Pancreas (tissue), 10 donors: ENCODE results near the gene SELL. TPM values are rescaled to one million over a fixed set of nuclear protein-coding genes. Genes with fewer than 3 reads are reported as not detected.

Source experiments
- ATAC-seq, 4 donors: fragments of 200-7000 bp; cut with Tn5 transposase; one replicate each; pipeline versions ENCODE4 v1.8.0 to v1.9.1; 2020; ENCODE audit warnings: mild to moderate bottlenecking in 4 of 4, moderate library complexity in 4 of 4
- DNase-seq, 6 donors: peaks; one replicate each; pipeline ENCODE4 v3.0.0-alpha.2; 2020
- FAIRE-seq: peaks from 2 replicates; lab custom pipeline; 2012; peaks lifted over from hg19 to GRCh38; lab: Jason Lieb, UNC
- H3K27ac ChIP-seq, 4 donors: fragments of 200-600 bp; sonication (generic); 1 replicate in 3 of 4; 2 replicates in 1 of 4; pipeline versions ENCODE4 v1.5.0 to v1.8.0; 2020
- H3K27me3 ChIP-seq, 4 donors: fragments of 200-600 bp; one replicate each; pipeline ENCODE4 v1.8.0; 2021
- H3K36me3 ChIP-seq, 3 donors: fragments of 200-600 bp; sonication (generic) in 1 of 3; one replicate each; pipeline versions ENCODE4 v1.5.0 to v1.8.0; 2020 to 2021
- H3K4me1 ChIP-seq, 3 donors: fragments of 200-600 bp; one replicate each; pipeline ENCODE4 v1.8.0; 2021
- H3K4me3 ChIP-seq, 4 donors: fragments of 200-600 bp; sonication (generic) in 2 of 4; one replicate each; pipeline versions ENCODE4 v1.5.0 to v1.8.0; 2020 to 2021
- H3K9me3 ChIP-seq, 4 donors: fragments of 200-600 bp; one replicate each; pipeline ENCODE4 v1.8.0; 2021
- CTCF ChIP-seq, 4 donors: fragments of 200-600 bp; sonication (generic) in 3 of 4; IDR thresholded peaks; one replicate each; pipeline versions ENCODE4 v1.5.0 to v1.8.0; 2021; ENCODE audit warnings: antibody characterized with exemption in 4 of 4
- WGBS, 2 donors: extraction: QIAGEN DNeasy Blood & Tissue Kit; methylation state at CpG; one replicate each; pipeline ENCODE4 v1.1.7; 2013; 5-methylcytosine and 5-hydroxymethylcytosine counted together
- intact Hi-C, 3 donors: fragments of 100-400 bp; cut with DNase I; formaldehyde crosslinking; loops; one replicate each; pipeline versions ENCODE4 v1.11.1 to v1.14.2; 2022
- polyA plus RNA-seq, 2 donors: library from polyadenylated mRNA; stranded (reverse); fragments of 200-250 nt; gene quantifications; one replicate each; pipeline ENCODE4 v1.2.3, GENCODE V29; 2013
- total RNA-seq, 6 donors: library from RNA; stranded (reverse); fragmentation: NEBNext Ultra II Directional in 4 of 6; extraction: Animal tissue kit (Norgen Biotek cat#: 25700) in 4 of 6; gene quantifications; one replicate each; pipeline versions ENCODE4 v1.2.1 to v1.2.4, GENCODE V29; 2021 to 2023
- donor health status: healthy with polysubstance abuse.
- donor health status: DM: no; HTN: no; CAD: no; lungs with moderate emphysema.
- donor health status: DM: no; HTN: no; CAD: no.
- donor health status: control.
- donor health status: control.
- donor health status: Bipolar disorder and iron deficiency.
- donor health status: DM: yes; HTN: yes; CAD: no.
- donor health status: DM: no; HTN: no; CAD: no.
- donor health status: DM: no; HTN: no; CAD: no.
- donor health status: DM: yes; HTN: yes; CAD: no.

SELL gene
- total and polyA plus RNA-seq, 8 donors, result 0.23 to 2.9 (median 0.87) TPM

GRCh38 chr1:169647512-169647911, 63.9 kb downstream of the SELL start:
- H3K9me3 ChIP-seq, result no peaks in the 10 kb centered on the region
- no peaks in the 10 kb centered on the region for H3K4me1 ChIP-seq
- FAIRE-seq (no peak), DNase-seq (no peak), ATAC-seq (no peak)
- no peaks in the 10 kb centered on the region for H3K36me3 ChIP-seq
- H3K27ac ChIP-seq, result no peak overlapping the region
- H3K4me3 ChIP-seq, result no peak overlapping the region
- intact Hi-C loops, result no loop called here
- H3K27me3 ChIP-seq, result no peaks in the 10 kb centered on the region
- no peak for TF ChIP-seq CTCF (IDR thresholded peaks at IDR 0.05)

- no peak for TF ChIP-seq CTCF (IDR thresholded peaks at IDR 0.05)
- H3K27ac ChIP-seq, result no peak overlapping the region
- H3K4me1 ChIP-seq, result no peaks in the 10 kb centered on the region
- DNase-seq, result no peak
- H3K4me3 ChIP-seq, result no peak overlapping the region
- no peaks in the 10 kb centered on the region for H3K9me3 ChIP-seq
- H3K27me3 ChIP-seq, result no peaks in the 10 kb centered on the region
- no peak for ATAC-seq
- intact Hi-C loops, result no loop called here
- WGBS, 2 donors, result 44 to 66% methylated on average over 3 of the region's 3 CpGs
- no peaks in the 10 kb centered on the region for H3K36me3 ChIP-seq
- FAIRE-seq, result no peak
Measured at GRCh38 chr1:169644297-169644696, 67.1 kb downstream of the SELL start.

Other genes starting within 250 kb of the SELL start
- gene SLC19A2, start 225.7 kb downstream of the SELL start, total RNA-seq, result 1 to 10 TPM; 3.7 to 9.2 (median 6.7) TPM
- gene SLC19A2, start 225.7 kb downstream of the SELL start, polyA plus RNA-seq, result 10 to 100 TPM; 10.0 to 10.1 TPM
- gene F5, start 125.1 kb downstream of the SELL start, total RNA-seq, result 1 to 10 TPM in 5 of 6 donors, under 1 TPM in 1; 0.94 to 9.0 (median 6.1) TPM
- gene F5, start 125.1 kb downstream of the SELL start, polyA plus RNA-seq, result 1 to 10 TPM; 3.0 to 5.8 TPM
- 1 to 10 TPM in 3 of 6 donors, under 1 TPM in 3; 0.32 to 3.3 (median 1.6) TPM for gene SELP, start 81.5 kb downstream of the SELL start, total RNA-seq
- gene SELP, start 81.5 kb downstream of the SELL start, polyA plus RNA-seq, result 1 to 10 TPM in 1 of 2 donors, under 1 TPM in 1; 0.91 to 8.3 TPM
- gene SELE, start 22.5 kb upstream of the SELL start, total RNA-seq, result 1 to 10 TPM in 2 of 6 donors, under 1 TPM in 3, not detected in 1; 0.51 to 3.1 (median 0.69) TPM
- gene SELE, start 22.5 kb upstream of the SELL start, polyA plus RNA-seq, result 1 to 10 TPM in 1 of 2 donors, under 1 TPM in 1; 0.61 to 2.3 TPM
- 1 to 10 TPM; 1.5 to 3.8 (median 3.5) TPM for gene METTL18, start 83.3 kb upstream of the SELL start, total RNA-seq
- 1 to 10 TPM; 3.2 to 5.0 TPM for gene METTL18, start 83.3 kb upstream of the SELL start, polyA plus RNA-seq
- 1 to 10 TPM; 3.9 to 9.0 (median 5.5) TPM for gene SCYL3, start 182.3 kb upstream of the SELL start, total RNA-seq
- 1 to 10 TPM; 2.9 to 5.0 TPM for gene SCYL3, start 182.3 kb upstream of the SELL start, polyA plus RNA-seq